Activated CD4-positive, alpha-beta T cell treated with anti-CD3 and anti-CD28 coated beads, Interleukin-2, amount 50 U/mL, for 4 hours (primary cell): Measurements from ENCODE around the gene CHST11.
"Not testable (repeated sequence)": the region's sequence is repeated elsewhere in the genome, so short reads cannot be mapped to it uniquely, and the experiment has no call there.

ENCODE experiments used
- DNase-seq, 2 experiments: peaks; one replicate each; pipeline ENCODE4 v3.0.0-alpha.2; 2020

The CHST11 gene

GRCh38 chr12:104534162-104534856 is 77.6 kb downstream of the CHST11 start:
- DNase-seq: no peak

GRCh38 chr12:104534857-104535248 is 78.1 kb downstream of the CHST11 start:
- DNase-seq: no peak

- DNase-seq: no peak
Measured at GRCh38 chr12:104535369-104535768, 78.6 kb downstream of the CHST11 start.

- no peak for DNase-seq
Measured at GRCh38 chr12:104536841-104537240, 80.1 kb downstream of the CHST11 start.

- no peak for DNase-seq
Measured at GRCh38 chr12:104538056-104538455, 81.3 kb downstream of the CHST11 start.

- no peak for DNase-seq
Measured at GRCh38 chr12:104538891-104539462, 82.2 kb downstream of the CHST11 start.

GRCh38 chr12:104544836-104545235 is 88.1 kb downstream of the CHST11 start:
- DNase-seq: no peak

- no peak for DNase-seq
Measured at GRCh38 chr12:104546575-104546974, 89.8 kb downstream of the CHST11 start.

- DNase-seq: no peak
Measured at GRCh38 chr12:104547235-104547634, 90.5 kb downstream of the CHST11 start.

GRCh38 chr12:104549815-104550480 is 93.2 kb downstream of the CHST11 start:
- DNase-seq: no peak

- no peak for DNase-seq
Measured at GRCh38 chr12:104551313-104551931, 94.7 kb downstream of the CHST11 start.

GRCh38 chr12:104553421-104553820 is 96.7 kb downstream of the CHST11 start:
- DNase-seq: no peak

GRCh38 chr12:104555648-104556047 is 98.9 kb downstream of the CHST11 start:
- DNase-seq: no peak

GRCh38 chr12:104557488-104558195 is 100.9 kb downstream of the CHST11 start:
- no peak for DNase-seq

- DNase-seq: no peak
Measured at GRCh38 chr12:104560881-104561280, 104.1 kb downstream of the CHST11 start.

GRCh38 chr12:104562763-104563162 is 106.0 kb downstream of the CHST11 start:
- no peak for DNase-seq

GRCh38 chr12:104564662-104565061 is 107.9 kb downstream of the CHST11 start:
- not testable (repeated sequence) for DNase-seq

GRCh38 chr12:104565606-104566243 is 109.0 kb downstream of the CHST11 start:
- no peak for DNase-seq

GRCh38 chr12:104566244-104566993 is 109.7 kb downstream of the CHST11 start:
- DNase-seq: peak; percentile 24 to 37

GRCh38 chr12:104567832-104568486 is 111.2 kb downstream of the CHST11 start:
- no peak for DNase-seq

- no peak for DNase-seq
Measured at GRCh38 chr12:104568487-104568868, 111.7 kb downstream of the CHST11 start.
